GM12878 (cell line): ENCODE results near the gene GMDS. TPM values are rescaled to one million over a fixed set of nuclear protein-coding genes. Genes with fewer than 3 reads are reported as not detected.

Experiments used
- ATAC-seq: fragments of 200-7000 bp; cut with Tn5 transposase; 3 replicates; pipeline ENCODE4 v1.9.1; 2020; ENCODE audit warnings: mild to moderate bottlenecking, moderate library complexity
- BruUV-seq: library from RNA; stranded (reverse); fragments of 400-500 nt; replicated peaks from 2 replicates; lab custom pipeline; 2021; lab: Mats Ljungman, UMichigan
- CTCF ChIA-PET: fragments of 300-600 bp; sonication (Branson Sonifier 250); formaldehyde crosslinking; extraction: SDS; loops from one replicate; lab custom pipeline; 2021; ENCODE audit warnings: inconsistent platforms; lab: Yijun Ruan, JAX
- POLR2A ChIA-PET: fragments of 350-600 bp; formaldehyde crosslinking; extraction: SDS; loops from one replicate; lab custom pipeline; 2021; ENCODE audit warnings: inconsistent platforms; lab: Charles Lee
- RAD21 ChIA-PET: fragments of 300-600 bp; sonication (Branson Sonifier 250); formaldehyde crosslinking; loops from one replicate; lab custom pipeline; 2023; ENCODE audit warnings: antibody characterized with exemption; ENCODE audit not compliant: unreplicated experiment; lab: Charles Lee
- SMC1A ChIA-PET: fragments of 300-600 bp; sonication (Branson Sonifier 250); formaldehyde crosslinking; loops from one replicate; lab custom pipeline; 2023; ENCODE audit not compliant: unreplicated experiment, uncharacterized antibody; lab: Charles Lee
- DNase-seq: peaks from one replicate; pipeline ENCODE4 v3.0.0-alpha.2; 2011; ENCODE audit warnings: low read depth, low spot score
- FAIRE-seq: peaks from 3 replicates; lab custom pipeline; 2011; peaks lifted over from hg19 to GRCh38; lab: Jason Lieb, UNC
- H2AFZ ChIP-seq: 2 replicates; pipeline ENCODE4 v1.6.0; 2011; ENCODE audit warnings: low read depth, low read length, control low read depth; ENCODE audit not compliant: control insufficient read depth
- H3K27ac ChIP-seq: 2 replicates; pipeline ENCODE4 v1.5.1; 2011; ENCODE audit warnings: control low read depth; ENCODE audit not compliant: control insufficient read depth, insufficient read depth
- H3K27me3 ChIP-seq, 2 experiments: replicated peaks in 1 of 2; 2 replicates each; pipeline versions ENCODE4 v1.6.0 to v1.6.1; 2011; ENCODE audit warnings: low read length in 1 of 2; ENCODE audit not compliant: control insufficient read depth in 2 of 2, insufficient read depth in 2 of 2
- H3K36me3 ChIP-seq, 2 experiments: 2 replicates each; pipeline ENCODE4 v1.5.1; 2011; ENCODE audit warnings: low read length in 1 of 2; ENCODE audit not compliant: control insufficient read depth in 2 of 2, insufficient read depth in 2 of 2
- H3K4me1 ChIP-seq: 2 replicates; pipeline ENCODE4 v1.6.1; 2011; ENCODE audit warnings: mild to moderate bottlenecking, low read length, moderate library complexity, mixed read lengths; ENCODE audit not compliant: control insufficient read depth, insufficient read depth
- H3K4me2 ChIP-seq: 2 replicates; pipeline ENCODE4 v1.6.0; 2011; ENCODE audit warnings: control low read depth; ENCODE audit not compliant: control insufficient read depth, insufficient read depth
- H3K4me3 ChIP-seq: fragments of 200-600 bp; sonication (generic); 2 replicates; pipeline ENCODE4 v1.5.1; 2016
- H3K79me2 ChIP-seq: 2 replicates; pipeline ENCODE4 v1.6.0; 2011; ENCODE audit warnings: low read length; ENCODE audit not compliant: control insufficient read depth, insufficient read depth
- H3K9ac ChIP-seq: 2 replicates; pipeline ENCODE4 v1.8.0; 2011; ENCODE audit warnings: low read length, control low read depth, mixed read lengths; ENCODE audit not compliant: control insufficient read depth, insufficient read depth
- H3K9me3 ChIP-seq: replicated peaks from 3 replicates; pipeline ENCODE4 v1.5.1; 2011; ENCODE audit warnings: mild to moderate bottlenecking, low read length; ENCODE audit not compliant: control insufficient read depth, insufficient read depth
- H4K20me1 ChIP-seq: 2 replicates; pipeline ENCODE4 v1.6.0; 2011; ENCODE audit not compliant: control insufficient read depth, insufficient read depth
- GABPA ChIP-seq: IDR thresholded peaks from 2 replicates; pipeline ENCODE4 v1.6.1; 2014; ENCODE audit warnings: antibody characterized with exemption, low read depth, mild to moderate bottlenecking, inconsistent platforms
- MTA2 ChIP-seq: fragments of 450-650 bp; IDR thresholded peaks from 2 replicates; pipeline ENCODE4 v1.6.1; 2016; ENCODE audit warnings: low read depth, mild to moderate bottlenecking, moderate library complexity
- NFXL1 ChIP-seq: fragments of 450-650 bp; IDR thresholded peaks from 2 replicates; pipeline ENCODE4 v1.6.1; 2017; ENCODE audit warnings: antibody characterized with exemption, mild to moderate bottlenecking, borderline replicate concordance
- NKRF ChIP-seq: fragments of 450-650 bp; conservative IDR thresholded peaks from 2 replicates; pipeline ENCODE4 v1.6.1; 2017; ENCODE audit warnings: mild to moderate bottlenecking, moderate library complexity
- PAX8 ChIP-seq: fragments of 450-650 bp; IDR thresholded peaks from 2 replicates; pipeline ENCODE4 v1.6.1; 2017; ENCODE audit warnings: mild to moderate bottlenecking, moderate library complexity
- SMC3 ChIP-seq: IDR thresholded peaks from 2 replicates; pipeline ENCODE4 v1.6.1; 2011; ENCODE audit warnings: low read length, improper control_type of control experiment, borderline replicate concordance
- STAT1 ChIP-seq: fragments of 450-650 bp; conservative IDR thresholded peaks from 2 replicates; pipeline ENCODE4 v1.6.1; 2014; ENCODE audit warnings: antibody characterized with exemption, mild to moderate bottlenecking
- TCF3 ChIP-seq: IDR thresholded peaks from 2 replicates; pipeline ENCODE4 v1.6.1; 2012; ENCODE audit warnings: low read depth, mild to moderate bottlenecking, low read length, borderline replicate concordance; ENCODE audit not compliant: insufficient read depth
- WGBS: methylation state at CpG from one replicate; pipeline ENCODE4 v1.1.6; 2016; ENCODE audit warnings: low lambda C conversion rate; ENCODE audit not compliant: insufficient replicate concordance, insufficient coverage; ENCODE audit errors: missing lambda C conversion rate; 5-methylcytosine and 5-hydroxymethylcytosine counted together
- in situ Hi-C: fragments of 300-500 bp; cut with MboI; formaldehyde crosslinking; loops from 9 replicates; pipeline ENCODE4 v1.14.3; 2018; ENCODE audit warnings: mixed read lengths
- intact Hi-C: fragments of 100-400 bp; cut with micrococcal nuclease; formaldehyde crosslinking; loops from one replicate; pipeline ENCODE4 v1.14.2; 2022; ENCODE audit not compliant: unreplicated experiment
- polyA plus RNA-seq, 11 experiments: library from polyadenylated mRNA; depleted of rRNA in 4 of 11; unstranded in 6 of 11; stranded (reverse) in 5 of 11; fragments of >200 nt; fragmentation: Nextera tagmentation in 4 of 11; fragmentation: Illumina TruSeq in 1 of 11; extraction: Ambion mirVana in 4 of 11; extraction: Trizol in 1 of 11; gene quantifications; 1 replicate in 1 of 11; 2 replicates in 10 of 11; pipeline versions ENCODE4 v1.2.1 to v1.2.3, GENCODE V29; 2011 to 2016; ENCODE audit warnings: inconsistent platforms in 2 of 11, missing spikeins in 2 of 11, low read depth in 1 of 11
- total RNA-seq, 4 experiments: library from RNA; depleted of rRNA in 3 of 4; stranded (reverse); fragments of >200 nt in 3 of 4; fragmentation: Illumina TruSeq in 1 of 4; extraction: Trizol in 1 of 4; gene quantifications; 2 replicates each; pipeline versions ENCODE4 v1.2.1 to v1.2.3, GENCODE V29; 2013 to 2021
- TF ChIP-seq, protein P1 (sequence below): IDR thresholded peaks from 2 replicates; pipeline ENCODE4 v1.6.1; 2012; ENCODE audit warnings: low read length, inconsistent platforms

Gene GMDS
- total and polyA plus RNA-seq, 10 of the 15 experiments (the other 5 are each of a cell fraction or from before 2014, with no cell fraction given), result 0.61 to 53.8 (median 29.3) TPM

DNA sequence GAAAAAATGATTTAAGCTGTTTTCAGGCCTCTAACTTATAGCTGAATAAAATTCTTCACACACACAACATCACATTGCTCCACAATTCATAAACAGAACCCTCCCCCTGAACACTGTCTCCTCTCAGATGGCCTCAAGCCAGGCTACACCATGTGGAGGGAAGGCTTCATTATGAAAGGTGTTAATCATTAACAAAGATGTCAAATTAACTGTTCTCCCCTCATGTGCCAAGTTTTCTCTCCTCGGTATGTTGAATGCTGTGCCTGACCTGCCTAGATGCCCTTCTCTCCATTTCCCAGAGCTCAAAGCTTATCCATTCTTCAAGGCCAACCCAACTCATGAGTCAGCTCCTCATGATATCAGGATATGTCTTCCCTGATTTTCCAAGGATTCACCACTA, 210.4 kb downstream of the GMDS start:
- Histone ChIP-seq H3K9ac (no peak overlapping the region), H3K79me2 (no peaks in the 10 kb centered on the region), H3K4me3 (no peak overlapping the region), H3K4me1 (no peaks in the 10 kb centered on the region), H3K27ac (no peak overlapping the region), H3K4me2 (no peak overlapping the region), H3K27me3 (no peaks in the 10 kb centered on the region), H2AFZ (no peak overlapping the region), H4K20me1 (no peaks in the 10 kb centered on the region), H3K36me3 (no peaks in the 10 kb centered on the region), H3K9me3 (no peaks in the 10 kb centered on the region)
- DNase-seq (no peak), ATAC-seq (no peak), FAIRE-seq (no peak)
- CTCF ChIA-PET, result no interaction called here
- SMC1A ChIA-PET, result no interaction called here
- RAD21 ChIA-PET, result interaction anchor here (0.7 kb wide), 1 partner anchor 12 kb away, joined by 3 read pairs; no protein-coding TSS in a partner anchor
- BruUV-seq, result no TSS peak
- 92% methylated on average over 1 of the region's 1 CpG for WGBS
- in situ Hi-C loops (no loop called here), intact Hi-C loops (no loop called here)
- TF ChIP-seq NFXL1, result no peak
- TF ChIP-seq MTA2, result no peak
- TF ChIP-seq, protein P1, sequence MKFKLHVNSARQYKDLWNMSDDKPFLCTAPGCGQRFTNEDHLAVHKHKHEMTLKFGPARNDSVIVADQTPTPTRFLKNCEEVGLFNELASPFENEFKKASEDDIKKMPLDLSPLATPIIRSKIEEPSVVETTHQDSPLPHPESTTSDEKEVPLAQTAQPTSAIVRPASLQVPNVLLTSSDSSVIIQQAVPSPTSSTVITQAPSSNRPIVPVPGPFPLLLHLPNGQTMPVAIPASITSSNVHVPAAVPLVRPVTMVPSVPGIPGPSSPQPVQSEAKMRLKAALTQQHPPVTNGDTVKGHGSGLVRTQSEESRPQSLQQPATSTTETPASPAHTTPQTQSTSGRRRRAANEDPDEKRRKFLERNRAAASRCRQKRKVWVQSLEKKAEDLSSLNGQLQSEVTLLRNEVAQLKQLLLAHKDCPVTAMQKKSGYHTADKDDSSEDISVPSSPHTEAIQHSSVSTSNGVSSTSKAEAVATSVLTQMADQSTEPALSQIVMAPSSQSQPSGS, result no peak
- no peak for TF ChIP-seq PAX8
- no peak for TF ChIP-seq STAT1
- no peak for TF ChIP-seq TCF3
- no peak for TF ChIP-seq NKRF
- TF ChIP-seq GABPA, result no peak
- no peak for TF ChIP-seq SMC3
- POLR2A ChIA-PET, result interaction anchor here (0.5 to 0.6 kb wide), 2 partner anchors 36 to 102 kb away, joined by 4 to 5 read pairs; no protein-coding TSS in a partner anchor
